GM21381 (cell line): ENCODE data around the gene PRICKLE2.

Source experiments
- ATAC-seq: cut with Tn5 transposase; IDR thresholded peaks from one replicate; pipeline ENCODE4 v1.9.1; 2021; ENCODE audit warnings: mild to moderate bottlenecking, moderate library complexity; ENCODE audit not compliant: unreplicated experiment

PRICKLE2 gene

GRCh38 chr3:64053117-64053516, 172.1 kb downstream of the PRICKLE2 start:
- ATAC-seq, result no peak

- no peak for ATAC-seq
Measured at GRCh38 chr3:64049832-64050231, 175.4 kb downstream of the PRICKLE2 start.

GRCh38 chr3:64049136-64049535, 176.1 kb downstream of the PRICKLE2 start:
- ATAC-seq, result no peak

- ATAC-seq, result no peak
Measured at GRCh38 chr3:64048631-64049061, 176.6 kb downstream of the PRICKLE2 start.

DNA sequence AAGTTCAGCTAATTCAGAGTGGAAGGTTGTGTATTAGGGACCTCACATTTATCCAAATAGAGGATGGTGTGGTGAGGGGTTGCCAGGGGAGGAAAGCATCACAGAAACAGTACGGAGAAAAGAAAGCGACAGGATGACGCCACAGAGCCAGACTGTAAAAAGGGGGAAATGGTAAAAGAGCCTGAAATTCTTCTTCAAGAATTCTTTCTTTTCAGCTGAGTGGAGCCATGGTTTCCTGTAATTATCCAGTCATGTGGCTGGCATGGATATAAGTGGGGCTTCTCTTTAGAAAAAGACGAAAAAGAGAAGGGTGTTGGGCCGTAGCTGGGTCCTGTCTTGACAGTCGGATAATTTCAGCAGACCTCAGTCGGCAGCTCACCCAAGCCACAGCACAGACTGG, 177.5 kb downstream of the PRICKLE2 start:
- ATAC-seq, result no peak

GRCh38 chr3:64046996-64047594, 178.2 kb downstream of the PRICKLE2 start:
- no peak for ATAC-seq

GRCh38 chr3:64046592-64046991, 178.7 kb downstream of the PRICKLE2 start:
- no peak for ATAC-seq

GRCh38 chr3:64042952-64043351, 182.3 kb downstream of the PRICKLE2 start:
- no peak for ATAC-seq
